Measurements from ENCODE around the gene MYO5B. TPM values are rescaled to one million over a fixed set of nuclear protein-coding genes. Genes with fewer than 3 reads are reported as not detected.
A peak's percentile ranks its signal among the peaks of the same experiment; 100 is the strongest.

MYO5B gene
- polyA plus RNA-seq, 2 donors = 35.3 to 38.5 TPM

DNA sequence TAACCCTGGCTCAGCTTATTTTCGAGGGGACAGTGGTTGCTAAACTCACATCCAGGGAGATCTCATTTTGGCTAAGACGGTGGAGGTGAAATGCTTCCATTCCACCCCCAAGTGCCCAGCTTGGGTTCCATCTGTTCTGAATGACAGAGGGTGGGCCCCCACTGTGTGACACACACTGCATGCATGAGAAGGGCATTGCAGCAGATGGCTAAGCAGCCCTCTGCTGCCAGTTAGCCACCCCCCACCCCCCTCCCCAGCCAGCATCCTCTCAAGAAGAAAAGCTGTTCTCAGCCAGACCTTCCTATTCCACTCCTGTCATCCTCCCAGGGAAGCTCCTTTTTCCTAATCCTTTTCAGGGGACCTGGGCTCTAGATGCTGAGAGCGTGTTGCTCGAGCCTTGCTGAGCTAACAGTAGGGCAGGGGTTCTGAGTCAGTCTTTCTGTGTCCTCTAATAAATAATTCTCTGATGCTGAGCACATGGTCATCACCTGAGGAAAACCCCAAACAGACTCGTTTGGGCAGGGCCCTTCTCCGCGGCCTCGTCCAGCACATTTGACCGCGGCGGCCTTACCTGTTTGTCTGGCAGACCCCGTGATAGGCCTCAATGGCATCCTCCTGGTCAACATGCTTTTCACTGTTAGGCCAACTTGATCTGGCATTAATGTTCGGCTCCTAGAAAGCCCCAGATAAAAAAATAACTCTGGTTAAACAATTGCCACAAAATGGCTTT is 332.1 kb downstream of the MYO5B start:
- H3K4me3 ChIP-seq (ENCODE audit: low read depth in 1 of 2, low read length in 2 of 2) = no peak overlapping the region
- 87 to 90% methylated on average over 13 of the region's 13 CpGs for WGBS, 2 donors
- H3K27ac ChIP-seq (ENCODE audit: low read depth in 2 of 2, low read length in 1 of 2) = no peak overlapping the region

DNA sequence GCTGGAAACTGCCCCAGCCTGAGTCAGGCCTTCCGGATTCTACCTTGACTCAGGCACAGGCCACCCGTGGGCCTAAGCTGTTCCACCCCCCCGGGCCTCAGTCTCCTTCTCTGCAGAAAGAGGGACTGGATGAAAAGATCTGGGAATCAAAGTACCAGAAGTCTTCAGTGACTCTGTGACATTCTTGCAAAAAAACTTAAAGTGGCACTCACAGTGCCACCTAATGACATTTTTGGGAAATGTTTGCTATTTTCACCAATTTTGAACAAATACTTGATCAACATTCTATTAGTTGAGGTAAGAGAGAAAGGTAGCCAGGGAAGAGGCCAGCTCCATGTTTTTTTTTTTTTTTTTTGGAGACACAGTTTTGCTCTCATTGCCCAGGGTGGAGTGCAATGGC is 333.3 kb downstream of the MYO5B start:
- no peaks in the 10 kb centered on the region for H3K27me3 ChIP-seq (ENCODE audit: control insufficient read depth in 1 of 2, insufficient read depth in 2 of 2, low read length in 2 of 2)
- 64 to 70% methylated on average over 3 of the region's 3 CpGs for WGBS, 2 donors
- H3K4me3 ChIP-seq (ENCODE audit: low read depth in 1 of 2, low read length in 2 of 2) = no peak overlapping the region
- H3K36me3 ChIP-seq (ENCODE audit: control insufficient read depth in 2 of 2, insufficient read depth in 2 of 2, low read length in 1 of 2) = peaks cover 0 to 4% of the 10 kb centered on the region in 2 donors
- peaks cover 0 to 6% of the 10 kb centered on the region in 2 donors for H3K4me1 ChIP-seq (ENCODE audit: control insufficient read depth in 2 of 2, insufficient read depth in 2 of 2, low read length in 1 of 2)
- no peaks in the 10 kb centered on the region for H3K9me3 ChIP-seq (ENCODE audit: control insufficient read depth in 2 of 2, insufficient read depth in 1 of 2, low read depth in 1 of 2, low read length in 1 of 2)
- no peak overlapping the region for H3K27ac ChIP-seq (ENCODE audit: low read depth in 2 of 2, low read length in 1 of 2)

More for the DNA sequence above, 332.1 kb downstream of the MYO5B start:
- Histone ChIP-seq H3K36me3 (ENCODE audit: control insufficient read depth in 2 of 2, insufficient read depth in 2 of 2, low read length in 1 of 2) (peaks cover 0 to 4% of the 10 kb centered on the region in 2 donors), H3K4me1 (ENCODE audit: control insufficient read depth in 2 of 2, insufficient read depth in 2 of 2, low read length in 1 of 2) (peaks cover 0 to 11% of the 10 kb centered on the region in 2 donors), H3K27me3 (ENCODE audit: control insufficient read depth in 1 of 2, insufficient read depth in 2 of 2, low read length in 2 of 2) (no peaks in the 10 kb centered on the region), H3K9me3 (ENCODE audit: control insufficient read depth in 2 of 2, insufficient read depth in 1 of 2, low read depth in 1 of 2, low read length in 1 of 2) (no peaks in the 10 kb centered on the region)

DNA sequence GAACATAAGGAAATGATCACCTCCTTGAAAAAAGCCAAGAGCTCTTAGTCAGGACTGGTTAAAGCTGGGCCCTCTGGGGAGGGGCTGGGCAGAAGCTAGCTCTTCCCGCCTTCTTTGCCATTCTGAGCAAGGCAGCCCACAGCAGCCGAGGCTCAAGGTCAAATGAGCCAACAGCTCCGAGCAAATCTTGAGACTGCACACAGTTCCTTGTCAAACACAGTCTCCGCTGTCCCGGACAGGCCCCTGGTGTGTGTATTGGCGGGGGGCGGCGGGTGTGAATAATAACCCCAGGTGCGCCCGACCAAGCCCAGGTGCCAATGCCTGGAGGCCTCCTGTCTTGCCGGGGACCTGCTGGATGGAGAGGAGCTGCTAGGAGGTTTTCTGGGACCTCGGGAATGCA is 335.2 kb downstream of the MYO5B start:
- Histone ChIP-seq H3K4me1 (ENCODE audit: control insufficient read depth in 2 of 2, insufficient read depth in 2 of 2, low read length in 1 of 2) (no peaks in the 10 kb centered on the region), H3K27ac (ENCODE audit: low read depth in 2 of 2, low read length in 1 of 2) (peak overlapping the region in 1 of 2 donors; percentile 72), H3K9me3 (ENCODE audit: control insufficient read depth in 2 of 2, insufficient read depth in 1 of 2, low read depth in 1 of 2, low read length in 1 of 2) (no peaks in the 10 kb centered on the region), H3K4me3 (ENCODE audit: low read depth in 1 of 2, low read length in 2 of 2) (no peak overlapping the region), H3K36me3 (ENCODE audit: control insufficient read depth in 2 of 2, insufficient read depth in 2 of 2, low read length in 1 of 2) (peaks cover 0 to 4% of the 10 kb centered on the region in 2 donors), H3K27me3 (ENCODE audit: control insufficient read depth in 1 of 2, insufficient read depth in 2 of 2, low read length in 2 of 2) (no peaks in the 10 kb centered on the region)
- 62 to 71% methylated on average over 12 of the region's 12 CpGs for WGBS, 2 donors

DNA sequence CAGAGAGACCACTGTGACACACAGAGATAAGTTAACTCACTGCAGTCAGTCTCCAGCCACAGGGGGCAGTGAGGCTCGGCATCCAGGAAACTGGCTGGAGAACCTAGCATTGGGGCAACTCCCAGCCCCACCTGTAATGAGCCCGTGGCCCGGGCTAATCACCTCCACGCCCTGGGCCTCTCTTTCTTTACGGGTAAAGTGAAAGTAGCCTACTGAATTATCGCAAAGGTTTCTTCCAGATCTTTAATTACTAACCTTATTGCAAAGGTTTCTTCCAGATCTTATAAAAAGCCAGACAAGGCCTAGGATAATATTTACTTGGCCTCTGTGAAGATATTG is 336.0 kb downstream of the MYO5B start:
- peaks cover 0 to 4% of the 10 kb centered on the region in 2 donors for H3K36me3 ChIP-seq (ENCODE audit: control insufficient read depth in 2 of 2, insufficient read depth in 2 of 2, low read length in 1 of 2)
- no peaks in the 10 kb centered on the region for H3K9me3 ChIP-seq (ENCODE audit: control insufficient read depth in 2 of 2, insufficient read depth in 1 of 2, low read depth in 1 of 2, low read length in 1 of 2)
- no peaks in the 10 kb centered on the region for H3K27me3 ChIP-seq (ENCODE audit: control insufficient read depth in 1 of 2, insufficient read depth in 2 of 2, low read length in 2 of 2)
- H3K4me3 ChIP-seq (ENCODE audit: low read depth in 1 of 2, low read length in 2 of 2) = no peak overlapping the region
- WGBS, 2 donors = 38 to 41% methylated on average over 6 of the region's 6 CpGs
- H3K27ac ChIP-seq (ENCODE audit: low read depth in 2 of 2, low read length in 1 of 2) = peak overlapping the region; percentile 8 to 73
- H3K4me1 ChIP-seq (ENCODE audit: control insufficient read depth in 2 of 2, insufficient read depth in 2 of 2, low read length in 1 of 2) = no peaks in the 10 kb centered on the region

DNA sequence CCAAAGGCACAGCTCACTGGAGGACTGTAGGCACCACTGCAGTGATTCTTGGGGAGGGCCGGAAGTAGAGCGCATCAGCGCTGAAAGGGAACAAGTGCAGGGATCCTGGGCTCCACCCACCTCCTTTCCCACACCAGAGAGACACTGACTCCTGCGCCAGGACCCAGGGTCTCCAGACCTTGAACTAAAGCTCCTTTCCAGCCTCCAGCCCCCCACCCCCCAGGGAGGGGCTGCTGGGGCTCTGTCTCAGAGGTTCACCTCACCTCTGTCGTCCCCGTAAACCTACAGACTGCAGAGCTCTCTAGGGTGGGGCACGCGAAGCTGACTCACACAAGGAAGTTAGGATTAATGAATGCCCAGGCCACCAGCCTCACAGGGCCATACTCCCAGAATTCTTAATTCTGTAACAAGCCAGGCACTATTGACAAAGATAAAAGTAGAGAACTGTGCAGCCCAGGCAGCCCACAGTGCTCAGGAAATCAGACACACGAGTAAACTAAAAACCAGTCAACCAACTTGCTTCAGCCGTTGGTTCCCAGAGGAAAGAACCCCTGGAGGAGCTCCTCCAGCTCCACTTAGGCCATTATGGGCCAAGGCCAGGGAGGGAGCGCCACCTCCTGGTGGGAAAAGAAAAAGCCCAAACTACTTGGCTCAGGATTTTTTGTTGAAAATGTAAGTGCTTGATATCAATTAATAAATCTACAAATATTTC is 336.5 kb downstream of the MYO5B start:
- WGBS, 2 donors = 46 to 51% methylated on average over 11 of the region's 11 CpGs
- Histone ChIP-seq H3K36me3 (ENCODE audit: control insufficient read depth in 2 of 2, insufficient read depth in 2 of 2, low read length in 1 of 2) (peaks cover 0 to 6% of the 10 kb centered on the region in 2 donors), H3K27me3 (ENCODE audit: control insufficient read depth in 1 of 2, insufficient read depth in 2 of 2, low read length in 2 of 2) (no peaks in the 10 kb centered on the region), H3K27ac (ENCODE audit: low read depth in 2 of 2, low read length in 1 of 2) (peak overlapping the region in 1 of 2 donors; percentile 73), H3K4me1 (ENCODE audit: control insufficient read depth in 2 of 2, insufficient read depth in 2 of 2, low read length in 1 of 2) (no peaks in the 10 kb centered on the region), H3K4me3 (ENCODE audit: low read depth in 1 of 2, low read length in 2 of 2) (no peak overlapping the region), H3K9me3 (ENCODE audit: control insufficient read depth in 2 of 2, insufficient read depth in 1 of 2, low read depth in 1 of 2, low read length in 1 of 2) (no peaks in the 10 kb centered on the region)

DNA sequence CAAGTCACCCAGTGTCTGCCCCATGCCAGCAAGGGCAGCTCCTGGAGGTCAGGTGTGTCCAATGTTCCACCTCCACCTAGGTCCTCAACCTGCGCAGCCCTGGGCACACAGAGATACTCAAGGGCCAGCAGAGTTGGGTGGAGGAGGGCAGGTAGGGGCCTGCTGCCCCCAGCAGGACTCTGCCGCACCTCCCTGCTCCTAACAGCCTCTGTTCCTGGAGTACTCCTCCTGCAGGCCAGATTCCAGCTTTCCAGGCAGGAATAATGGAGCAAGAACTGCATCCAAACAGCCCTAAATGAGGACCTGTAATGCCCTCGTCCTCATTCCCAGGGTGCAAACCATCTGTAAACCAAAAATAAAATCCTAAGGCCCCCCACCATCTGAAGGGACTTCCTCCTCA is 337.2 kb downstream of the MYO5B start:
- Histone ChIP-seq H3K27ac (ENCODE audit: low read depth in 2 of 2, low read length in 1 of 2) (no peak overlapping the region), H3K27me3 (ENCODE audit: control insufficient read depth in 1 of 2, insufficient read depth in 2 of 2, low read length in 2 of 2) (no peaks in the 10 kb centered on the region), H3K36me3 (ENCODE audit: control insufficient read depth in 2 of 2, insufficient read depth in 2 of 2, low read length in 1 of 2) (peaks cover 0 to 6% of the 10 kb centered on the region in 2 donors), H3K4me3 (ENCODE audit: low read depth in 1 of 2, low read length in 2 of 2) (no peak overlapping the region), H3K4me1 (ENCODE audit: control insufficient read depth in 2 of 2, insufficient read depth in 2 of 2, low read length in 1 of 2) (no peaks in the 10 kb centered on the region), H3K9me3 (ENCODE audit: control insufficient read depth in 2 of 2, insufficient read depth in 1 of 2, low read depth in 1 of 2, low read length in 1 of 2) (no peaks in the 10 kb centered on the region)
- WGBS, 2 donors = 74 to 79% methylated on average over 3 of the region's 3 CpGs

DNA sequence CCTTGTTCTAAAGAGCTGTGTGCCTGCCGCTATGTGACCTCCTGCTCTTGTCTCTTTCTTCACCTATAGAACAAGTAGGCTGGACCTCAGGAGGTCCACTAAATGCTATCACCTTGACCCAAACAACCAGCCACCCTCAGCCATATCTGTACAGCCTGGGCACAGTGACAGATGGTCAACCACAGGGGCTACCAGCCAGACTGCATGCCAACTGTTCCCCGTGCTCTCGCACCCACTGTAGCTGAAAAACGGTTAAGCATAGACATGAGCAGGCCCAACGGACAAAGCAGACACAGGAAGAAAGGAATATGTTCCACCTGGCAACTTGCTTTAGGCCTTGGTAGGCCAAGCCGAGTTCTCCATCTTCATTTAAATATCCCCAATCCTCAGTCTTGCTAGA is 338.5 kb downstream of the MYO5B start:
- Histone ChIP-seq H3K9me3 (ENCODE audit: control insufficient read depth in 2 of 2, insufficient read depth in 1 of 2, low read depth in 1 of 2, low read length in 1 of 2) (no peaks in the 10 kb centered on the region), H3K36me3 (ENCODE audit: control insufficient read depth in 2 of 2, insufficient read depth in 2 of 2, low read length in 1 of 2) (peaks cover 0 to 3% of the 10 kb centered on the region in 2 donors), H3K4me3 (ENCODE audit: low read depth in 1 of 2, low read length in 2 of 2) (no peak overlapping the region), H3K27me3 (ENCODE audit: control insufficient read depth in 1 of 2, insufficient read depth in 2 of 2, low read length in 2 of 2) (no peaks in the 10 kb centered on the region), H3K4me1 (ENCODE audit: control insufficient read depth in 2 of 2, insufficient read depth in 2 of 2, low read length in 1 of 2) (no peaks in the 10 kb centered on the region), H3K27ac (ENCODE audit: low read depth in 2 of 2, low read length in 1 of 2) (no peak overlapping the region)
- WGBS, 2 donors = 94 to 95% methylated on average over 6 of the region's 6 CpGs

DNA sequence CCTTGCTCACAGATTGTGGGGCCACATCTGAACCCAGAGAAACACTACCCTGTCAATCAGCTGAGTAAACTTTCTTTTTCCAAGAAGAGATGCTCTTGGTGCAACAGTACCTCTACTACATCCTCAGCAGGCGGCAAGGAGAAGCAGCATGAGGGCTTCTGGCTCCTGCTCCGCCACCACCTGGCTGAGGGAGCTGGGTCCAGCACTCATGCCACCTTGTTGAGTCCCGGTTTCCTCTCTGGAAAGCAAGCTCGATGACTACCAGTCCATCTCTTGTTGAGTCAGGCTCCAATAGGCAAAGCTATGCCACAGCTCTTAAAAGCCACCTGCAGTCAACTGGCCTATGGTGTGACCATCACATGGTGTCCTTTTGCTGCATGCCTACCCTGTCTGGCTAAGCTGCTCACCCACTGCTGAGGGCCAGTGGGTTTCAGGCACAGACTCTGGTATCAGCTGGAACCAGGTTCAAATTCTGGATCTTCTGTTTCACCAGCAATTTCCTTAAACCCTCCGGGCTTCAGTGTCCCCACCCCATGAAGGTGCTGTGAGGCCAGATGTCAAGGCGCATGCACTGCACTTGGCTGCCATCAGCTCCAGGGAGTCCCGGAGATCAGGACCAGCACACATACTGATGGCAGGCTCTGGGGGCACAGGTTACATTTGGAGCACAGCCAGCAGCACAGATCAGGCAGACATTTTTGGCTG is 339.1 kb downstream of the MYO5B start:
- no peaks in the 10 kb centered on the region for H3K4me1 ChIP-seq (ENCODE audit: control insufficient read depth in 2 of 2, insufficient read depth in 2 of 2, low read length in 1 of 2)
- H3K9me3 ChIP-seq (ENCODE audit: control insufficient read depth in 2 of 2, insufficient read depth in 1 of 2, low read depth in 1 of 2, low read length in 1 of 2) = no peaks in the 10 kb centered on the region
- WGBS, 2 donors = 94% methylated on average over 7 of the region's 7 CpGs
- no peaks in the 10 kb centered on the region for H3K27me3 ChIP-seq (ENCODE audit: control insufficient read depth in 1 of 2, insufficient read depth in 2 of 2, low read length in 2 of 2)
- no peak overlapping the region for H3K27ac ChIP-seq (ENCODE audit: low read depth in 2 of 2, low read length in 1 of 2)
- H3K36me3 ChIP-seq (ENCODE audit: control insufficient read depth in 2 of 2, insufficient read depth in 2 of 2, low read length in 1 of 2) = peaks cover 0 to 3% of the 10 kb centered on the region in 2 donors
- H3K4me3 ChIP-seq (ENCODE audit: low read depth in 1 of 2, low read length in 2 of 2) = no peak overlapping the region

DNA sequence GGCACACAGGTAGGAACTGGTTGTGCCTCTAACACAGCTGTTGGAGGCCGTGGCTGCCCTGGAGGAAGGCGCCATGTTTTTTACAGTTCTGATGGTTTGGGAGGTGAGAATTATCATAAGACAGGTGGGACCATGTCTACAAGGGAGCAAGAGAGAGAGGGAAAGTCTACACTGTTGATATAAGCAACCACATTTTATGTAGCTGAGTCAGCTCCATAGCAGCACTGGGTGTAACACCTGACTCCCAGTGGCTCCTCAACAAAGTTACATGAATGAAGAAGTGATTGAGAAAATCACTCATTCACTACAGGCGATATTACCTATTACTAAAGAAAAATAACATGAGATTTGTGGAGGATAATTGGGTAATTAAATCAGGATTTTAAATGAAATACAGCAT is 340.3 kb downstream of the MYO5B start:
- WGBS, 2 donors = 91 to 94% methylated on average over 3 of the region's 3 CpGs
- Histone ChIP-seq H3K9me3 (ENCODE audit: control insufficient read depth in 2 of 2, insufficient read depth in 1 of 2, low read depth in 1 of 2, low read length in 1 of 2) (peaks cover 0 to 2% of the 10 kb centered on the region in 2 donors), H3K4me3 (ENCODE audit: low read depth in 1 of 2, low read length in 2 of 2) (no peak overlapping the region), H3K36me3 (ENCODE audit: control insufficient read depth in 2 of 2, insufficient read depth in 2 of 2, low read length in 1 of 2) (peaks cover 0 to 3% of the 10 kb centered on the region in 2 donors), H3K27me3 (ENCODE audit: control insufficient read depth in 1 of 2, insufficient read depth in 2 of 2, low read length in 2 of 2) (no peaks in the 10 kb centered on the region), H3K27ac (ENCODE audit: low read depth in 2 of 2, low read length in 1 of 2) (no peak overlapping the region), H3K4me1 (ENCODE audit: control insufficient read depth in 2 of 2, insufficient read depth in 2 of 2, low read length in 1 of 2) (peaks cover 0 to 4% of the 10 kb centered on the region in 2 donors)
